ENCODE data around the gene VAV1. TPM values are rescaled to one million over a fixed set of nuclear protein-coding genes. Genes with fewer than 3 reads are reported as not detected.

The VAV1 gene
- total and polyA plus RNA-seq, 2 experiments from 2014 or later, result 0.82 to 1.8 TPM

DNA sequence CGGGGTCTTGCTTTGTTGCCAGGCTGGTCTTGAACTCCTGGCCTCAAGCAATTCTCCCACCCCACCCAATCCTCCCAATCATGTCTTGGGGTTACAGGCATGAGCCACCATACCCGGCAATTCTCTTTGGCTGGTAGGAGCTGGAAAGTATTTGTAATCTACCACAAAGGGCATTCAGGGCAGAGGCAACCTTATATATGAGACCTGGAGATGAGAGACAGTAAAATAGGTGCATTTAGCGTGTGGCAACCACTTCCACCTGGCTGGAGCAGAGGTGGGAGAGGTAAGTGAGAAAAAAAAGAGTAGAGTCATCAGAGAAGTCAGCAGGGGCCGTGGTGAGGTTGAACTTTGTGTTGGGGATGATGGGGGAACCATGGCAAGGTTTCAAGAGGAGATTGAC lies 36.8 kb downstream of the VAV1 start (continued):
- TF ChIP-seq, protein P1, sequence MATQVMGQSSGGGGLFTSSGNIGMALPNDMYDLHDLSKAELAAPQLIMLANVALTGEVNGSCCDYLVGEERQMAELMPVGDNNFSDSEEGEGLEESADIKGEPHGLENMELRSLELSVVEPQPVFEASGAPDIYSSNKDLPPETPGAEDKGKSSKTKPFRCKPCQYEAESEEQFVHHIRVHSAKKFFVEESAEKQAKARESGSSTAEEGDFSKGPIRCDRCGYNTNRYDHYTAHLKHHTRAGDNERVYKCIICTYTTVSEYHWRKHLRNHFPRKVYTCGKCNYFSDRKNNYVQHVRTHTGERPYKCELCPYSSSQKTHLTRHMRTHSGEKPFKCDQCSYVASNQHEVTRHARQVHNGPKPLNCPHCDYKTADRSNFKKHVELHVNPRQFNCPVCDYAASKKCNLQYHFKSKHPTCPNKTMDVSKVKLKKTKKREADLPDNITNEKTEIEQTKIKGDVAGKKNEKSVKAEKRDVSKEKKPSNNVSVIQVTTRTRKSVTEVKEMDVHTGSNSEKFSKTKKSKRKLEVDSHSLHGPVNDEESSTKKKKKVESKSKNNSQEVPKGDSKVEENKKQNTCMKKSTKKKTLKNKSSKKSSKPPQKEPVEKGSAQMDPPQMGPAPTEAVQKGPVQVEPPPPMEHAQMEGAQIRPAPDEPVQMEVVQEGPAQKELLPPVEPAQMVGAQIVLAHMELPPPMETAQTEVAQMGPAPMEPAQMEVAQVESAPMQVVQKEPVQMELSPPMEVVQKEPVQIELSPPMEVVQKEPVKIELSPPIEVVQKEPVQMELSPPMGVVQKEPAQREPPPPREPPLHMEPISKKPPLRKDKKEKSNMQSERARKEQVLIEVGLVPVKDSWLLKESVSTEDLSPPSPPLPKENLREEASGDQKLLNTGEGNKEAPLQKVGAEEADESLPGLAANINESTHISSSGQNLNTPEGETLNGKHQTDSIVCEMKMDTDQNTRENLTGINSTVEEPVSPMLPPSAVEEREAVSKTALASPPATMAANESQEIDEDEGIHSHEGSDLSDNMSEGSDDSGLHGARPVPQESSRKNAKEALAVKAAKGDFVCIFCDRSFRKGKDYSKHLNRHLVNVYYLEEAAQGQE (IDR thresholded peaks at IDR 0.05; ENCODE audit: unreplicated experiment), result no peak
- TF ChIP-seq EZH2phosphoT487 (IDR thresholded peaks at IDR 0.05; ENCODE audit: unreplicated experiment), result no peak
- no peak for TF ChIP-seq JUNB (IDR thresholded peaks at IDR 0.05; ENCODE audit: unreplicated experiment)
- TF ChIP-seq CTCF (conservative IDR thresholded peaks at IDR 0.05; ENCODE audit: low read depth in 2 of 2), result no peak
- TF ChIP-seq ETS1 (IDR thresholded peaks at IDR 0.05), result no peak
- no peak for TF ChIP-seq CREB1 (CRISPR knock-in tag; IDR thresholded peaks at IDR 0.05; ENCODE audit: low read depth)
- TF ChIP-seq ZNF331 (CRISPR knock-in tag; IDR thresholded peaks at IDR 0.05; ENCODE audit: low read depth), result no peak
- TF ChIP-seq POLR2AphosphoS5 (IDR thresholded peaks at IDR 0.05; ENCODE audit: low read depth), result no peak
- TF ChIP-seq STAT1 (IDR thresholded peaks at IDR 0.05; ENCODE audit: unreplicated experiment), result no peak

DNA sequence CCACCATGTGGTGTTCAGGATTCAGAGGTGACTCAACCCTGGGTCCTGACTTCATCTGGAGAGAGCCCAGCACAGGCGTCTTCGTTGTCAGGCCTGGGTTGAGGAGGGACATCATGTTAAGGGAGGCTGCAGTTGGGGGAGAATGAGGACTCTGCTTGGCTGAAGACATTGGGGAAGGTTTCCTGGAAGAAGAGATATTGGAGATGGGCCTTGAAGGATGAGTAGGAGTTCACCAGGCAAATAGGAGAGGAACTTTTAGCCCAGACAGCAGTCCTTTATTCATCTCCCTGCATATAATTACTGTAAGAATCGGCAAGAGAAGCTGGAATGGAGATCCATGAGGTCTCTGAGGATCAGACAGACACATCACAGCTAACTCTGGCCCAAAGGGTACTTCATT lies 38.9 kb downstream of the VAV1 start:
- H3K27me3 Mint-ChIP-seq (ENCODE audit: insufficient read depth, low read depth, poor library complexity), result peaks cover 2% of the 10 kb centered on the region
- Histone ChIP-seq H3K27me3 (ENCODE audit: insufficient read depth) (no peaks in the 10 kb centered on the region), H3K9me2 (ENCODE audit: insufficient read depth) (0 out of 2 replicates have a peak, but pooled peaks cover 7% of the 10 kb centered on the region), H3K27ac (ENCODE audit: low read depth) (no peak overlapping the region), H3F3A (replicated peaks; ENCODE audit: low read depth) (no peaks in the 10 kb centered on the region), H3K4me2 (no peak overlapping the region), H3K36me3 (ENCODE audit: insufficient read depth) (no peaks in the 10 kb centered on the region), H2AFZ (peak overlapping the region; percentile 95), H3K4me3 (no peak overlapping the region), H4K20me1 (replicated peaks; ENCODE audit: insufficient read depth) (no peaks in the 10 kb centered on the region; the same call in 1 of the 2 replicates), H3K79me2 (replicated peaks; ENCODE audit: insufficient read depth) (no peaks in the 10 kb centered on the region), H3K4me1 (ENCODE audit: insufficient read depth) (no peaks in the 10 kb centered on the region)
- peaks cover 40% of the 10 kb centered on the region for H3K36me3 Mint-ChIP-seq (ENCODE audit: low read depth)
- ATAC-seq (no peak), DNase-seq (ENCODE audit: low spot score) (no peak)
- peaks cover 94% of the 10 kb centered on the region for H3K9me3 Mint-ChIP-seq
- H3K27ac Mint-ChIP-seq, result no peak overlapping the region
- H3K4me3 Mint-ChIP-seq, result no peak overlapping the region
- H3K4me1 Mint-ChIP-seq, result no peaks in the 10 kb centered on the region
- TF ChIP-seq EZH2phosphoT487 (IDR thresholded peaks at IDR 0.05; ENCODE audit: unreplicated experiment) (no peak), POLR2AphosphoS5 (IDR thresholded peaks at IDR 0.05; ENCODE audit: low read depth) (no peak), ZNF331 (CRISPR knock-in tag; IDR thresholded peaks at IDR 0.05; ENCODE audit: low read depth) (no peak), ZNF462 (CRISPR knock-in tag; IDR thresholded peaks at IDR 0.05) (no peak)

Measured in GM23338 (cell line).